ENCODE results near the gene KRTAP9-3.
"Not testable (repeated sequence)": the region's sequence is repeated elsewhere in the genome, so short reads cannot be mapped to it uniquely, and the experiment has no call there.

KRTAP9-3 gene

GRCh38 chr17:41251261-41251660 is 19.0 kb downstream of the KRTAP9-3 start:
- no peak for DNase-seq

- DNase-seq, result no peak
Measured at GRCh38 chr17:41254861-41255260, 22.6 kb downstream of the KRTAP9-3 start.

DNA sequence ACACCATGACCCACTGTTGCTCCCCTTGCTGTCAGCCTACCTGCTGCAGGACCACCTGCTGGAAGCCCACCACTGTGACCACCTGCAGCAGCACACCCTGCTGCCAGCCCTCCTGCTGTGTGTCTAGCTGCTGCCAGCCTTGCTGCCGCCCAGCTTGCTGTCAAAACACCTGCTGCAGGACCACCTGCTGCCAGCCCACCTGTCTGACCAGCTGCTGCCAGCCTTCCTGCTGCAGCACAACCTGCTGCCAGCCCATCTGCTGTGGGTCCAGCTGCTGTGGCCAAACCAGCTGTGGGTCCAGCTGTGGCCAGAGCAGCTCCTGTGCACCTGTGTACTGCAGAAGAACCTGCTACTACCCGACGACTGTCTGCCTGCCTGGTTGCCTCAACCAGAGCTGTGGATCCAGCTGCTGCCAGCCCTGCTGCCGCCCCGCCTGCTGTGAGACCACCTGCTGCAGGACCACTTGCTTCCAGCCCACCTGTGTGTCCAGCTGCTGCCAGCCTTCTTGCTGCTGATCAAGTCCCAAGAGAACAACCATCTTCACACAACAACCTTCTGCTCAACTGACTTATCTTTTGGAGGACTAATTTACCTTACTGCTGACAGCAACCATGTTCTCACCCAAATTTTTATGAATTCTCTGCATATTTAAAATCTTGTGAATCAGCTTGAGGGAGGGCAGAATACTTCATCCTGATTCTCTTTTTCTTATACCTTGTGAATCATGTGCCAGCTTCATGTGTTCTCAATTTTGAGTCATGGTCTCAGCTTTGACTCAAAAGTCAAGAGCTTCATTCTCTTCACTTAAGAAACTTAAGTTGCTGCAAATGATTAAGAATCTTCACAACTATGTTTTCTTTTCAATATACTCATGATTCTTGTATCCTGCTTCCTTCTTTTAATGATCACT is 23.4 kb downstream of the KRTAP9-3 start, which contains the start of gene KRTAP9-9:
Gene KRTAP9-9, plus strand, starts transcription at position 4 of the 910 bp plus-strand sequence.
- not testable (repeated sequence) for DNase-seq

- no peak for DNase-seq
Measured at GRCh38 chr17:41256291-41256685, 24.0 kb downstream of the KRTAP9-3 start.

DNA sequence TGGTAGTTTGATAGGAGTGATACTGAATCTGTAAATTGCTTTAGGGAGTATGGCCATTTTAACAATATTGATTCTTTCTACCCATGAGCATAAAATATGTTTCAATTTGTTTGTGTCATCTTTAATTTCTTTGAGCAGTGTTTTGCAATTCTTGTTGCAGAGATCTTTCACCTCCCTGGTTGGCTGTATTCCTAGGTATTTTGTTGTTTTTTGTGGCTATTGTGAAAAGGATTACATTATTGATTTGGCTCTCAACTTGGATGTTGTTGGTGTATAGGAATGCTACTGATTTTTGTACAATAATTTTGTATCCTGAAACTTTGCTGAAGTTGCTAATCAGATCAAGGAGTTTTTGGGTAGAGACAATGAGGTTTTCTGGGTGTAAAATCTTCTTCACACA is 26.2 kb downstream of the KRTAP9-3 start:
- no peak for DNase-seq

- no peak for DNase-seq
Measured at GRCh38 chr17:41263212-41263611, 31.0 kb downstream of the KRTAP9-3 start.

DNA sequence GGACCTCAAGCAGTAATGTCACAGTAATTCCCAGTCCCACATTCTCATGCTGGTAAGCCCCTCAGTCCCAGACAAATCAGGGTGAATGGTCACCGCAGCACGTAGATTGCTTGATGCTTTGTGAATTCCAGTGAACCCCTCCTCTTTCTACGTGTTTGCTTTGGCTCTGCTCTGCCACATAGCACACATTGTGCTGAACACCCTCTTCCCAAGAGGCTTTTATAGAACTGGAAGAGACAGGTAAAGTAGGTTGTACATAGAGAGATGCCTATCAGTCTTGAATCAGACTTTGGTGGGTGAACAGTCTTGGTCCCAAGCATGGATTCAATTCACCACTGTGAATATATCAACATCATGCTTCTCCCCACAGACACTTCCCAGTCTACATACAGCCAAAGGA is 32.4 kb downstream of the KRTAP9-3 start:
- no peak for DNase-seq

DNA sequence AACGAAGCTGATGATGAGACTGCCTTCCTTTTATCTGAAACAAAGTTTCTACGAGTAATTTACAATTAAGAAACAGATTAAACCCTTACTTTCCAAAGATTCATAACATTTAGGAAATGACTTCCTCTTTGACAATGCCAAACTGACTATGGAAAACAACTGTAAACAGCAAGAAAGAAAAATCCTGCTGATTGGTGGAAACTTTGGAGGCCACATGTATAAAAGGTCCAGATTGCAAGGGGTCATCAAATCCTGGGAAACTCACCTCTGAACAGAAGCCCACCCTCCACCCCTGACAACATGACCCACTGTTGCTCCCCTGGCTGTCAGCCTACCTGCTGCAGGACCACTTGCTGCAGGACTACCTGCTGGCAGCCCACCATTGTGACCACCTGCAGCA is 32.8 kb downstream of the KRTAP9-3 start, which contains the start of gene KRTAP9-6:
Gene KRTAP9-6, plus strand, starts transcription at position 301 of the 400 bp plus-strand sequence. Its CDS starts 0 bp downstream, at position 301.
- DNase-seq, result no peak

DNA sequence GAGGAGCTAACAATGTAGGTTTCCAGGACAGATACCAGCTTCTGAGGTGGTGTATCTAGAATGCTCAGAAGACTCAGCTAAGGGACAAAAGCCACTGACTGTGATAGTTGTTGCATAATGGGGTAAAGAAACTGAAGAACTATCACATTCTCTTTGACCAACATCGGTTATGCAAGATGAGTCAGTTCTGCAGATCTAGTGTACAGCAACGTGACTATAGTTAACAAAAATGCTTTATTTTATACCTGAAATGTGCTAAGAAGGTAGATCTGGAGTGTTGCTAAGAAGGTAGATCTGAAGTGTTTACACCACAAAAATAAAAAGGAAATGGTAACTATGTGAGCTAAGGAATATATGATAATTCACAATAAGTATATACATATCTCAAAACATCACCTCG is 35.5 kb downstream of the KRTAP9-3 start:
- DNase-seq, result no peak

DNA sequence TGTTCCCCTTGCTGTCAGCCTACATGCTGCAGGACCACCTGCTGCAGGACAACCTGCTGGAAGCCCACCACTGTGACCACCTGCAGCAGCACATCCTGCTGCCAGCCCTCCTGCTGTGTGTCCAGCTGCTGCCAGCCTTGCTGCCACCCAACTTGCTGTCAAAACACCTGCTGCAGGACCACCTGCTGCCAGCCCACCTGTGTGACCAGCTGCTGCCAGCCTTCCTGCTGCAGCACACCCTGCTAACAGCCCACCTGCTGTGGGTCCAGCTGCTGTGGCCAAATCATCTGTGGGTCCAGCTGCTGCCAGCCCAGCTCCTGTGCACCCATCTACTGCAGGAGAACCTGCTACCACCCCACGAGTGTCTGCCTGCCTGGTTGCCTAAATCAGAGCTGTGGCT is 39.1 kb downstream of the KRTAP9-3 start:
- not testable (repeated sequence) for DNase-seq

DNA sequence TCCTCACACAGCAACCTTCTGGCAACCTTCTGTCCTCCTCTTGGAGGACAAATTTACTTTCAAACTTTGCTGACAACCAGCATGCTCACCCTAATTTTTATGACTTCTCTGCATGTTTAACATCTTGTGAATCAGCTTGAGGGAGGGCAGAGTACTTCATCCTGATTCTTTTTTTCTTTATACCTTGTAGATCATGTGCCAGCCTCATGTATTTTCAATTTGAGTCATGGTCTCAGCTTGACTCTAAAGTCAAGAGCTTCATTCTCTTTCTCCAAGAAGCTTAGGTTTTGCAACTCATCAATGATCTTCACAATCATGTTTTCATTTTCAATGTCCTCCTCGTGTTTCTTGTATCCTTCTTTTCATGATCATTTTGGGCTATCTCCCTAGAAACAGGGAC is 39.6 kb downstream of the KRTAP9-3 start:
- no peak for DNase-seq

DNA sequence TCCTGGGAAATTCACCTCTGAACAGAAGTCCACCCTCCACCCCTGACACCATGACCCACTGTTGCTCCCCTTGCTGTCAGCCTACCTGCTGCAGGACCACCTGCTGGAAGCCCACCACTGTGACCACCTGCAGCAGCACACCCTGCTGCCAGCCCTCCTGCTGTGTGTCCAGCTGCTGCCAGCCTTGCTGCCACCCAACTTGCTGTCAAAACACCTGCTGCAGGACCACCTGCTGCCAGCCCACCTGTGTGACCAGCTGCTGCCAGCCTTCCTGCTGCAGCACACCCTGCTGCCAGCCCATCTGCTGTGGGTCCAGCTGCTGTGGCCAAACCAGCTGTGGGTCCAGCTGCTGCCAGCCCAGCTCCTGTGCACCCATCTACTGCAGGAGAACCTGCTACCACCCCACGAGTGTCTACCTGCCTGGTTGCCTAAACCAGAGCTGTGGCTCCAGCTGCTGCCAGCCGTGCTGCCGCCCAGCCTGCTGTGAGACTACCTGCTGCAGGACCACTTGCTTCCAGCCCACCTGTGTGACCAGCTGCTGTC is 43.5 kb downstream of the KRTAP9-3 start, which contains the start of gene KRTAP9-7:
Gene KRTAP9-7, plus strand, starts transcription at position 51 of the 543 bp plus-strand sequence. Its CDS starts 0 bp downstream, at position 51.
- not testable (repeated sequence) for DNase-seq

DNA sequence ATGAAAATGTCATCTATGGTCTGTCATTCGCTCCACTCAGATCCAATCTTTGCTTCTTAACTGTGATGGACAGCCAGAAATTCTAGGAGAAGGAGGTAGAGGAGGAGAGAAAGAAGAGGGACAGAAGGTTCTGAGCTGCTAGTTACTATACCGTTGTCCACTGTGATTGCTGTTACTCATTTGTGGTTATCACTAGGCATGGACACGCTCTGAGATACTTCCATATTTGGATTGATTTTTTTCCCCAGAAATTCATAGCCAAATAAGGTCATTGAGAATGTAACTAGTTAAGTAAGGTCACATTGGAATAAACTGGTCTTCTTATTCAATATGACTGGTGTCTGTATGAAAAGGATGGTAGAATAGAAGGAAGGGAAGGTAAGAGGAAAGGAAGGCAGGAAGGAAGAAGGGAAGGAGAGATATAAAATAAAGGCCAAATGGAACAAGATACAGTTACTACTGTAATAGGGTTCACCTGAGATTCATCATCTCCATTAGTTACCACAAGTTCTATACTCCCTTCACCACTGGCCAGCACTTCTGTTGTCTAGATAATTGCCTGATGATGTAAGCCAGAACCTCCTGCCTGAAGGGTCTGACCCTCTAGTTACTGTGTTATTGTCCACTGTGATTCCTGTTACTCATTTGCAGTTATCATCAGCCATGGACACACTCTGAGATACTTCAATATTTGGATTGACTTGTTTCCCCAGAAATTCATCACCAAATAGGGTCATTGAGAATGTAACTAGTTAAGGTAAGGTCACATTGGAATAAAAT is 46.1 kb downstream of the KRTAP9-3 start:
- DNase-seq, result no peak
